K562 (cell line): Measurements from ENCODE around the gene ZMYM1. TPM values are rescaled to one million over a fixed set of nuclear protein-coding genes. Genes with fewer than 3 reads are reported as not detected.

Experiments used
- AFF4 ChIP-seq: sonication (generic); formaldehyde crosslinking; IDR thresholded peaks from 2 replicates; pipeline ENCODE4 v1.8.0; 2023; ENCODE audit warnings: mild to moderate bottlenecking, missing genetic modification reagents
- CREB3 ChIP-seq: fragments of 450-650 bp; conservative IDR thresholded peaks from 2 replicates; pipeline ENCODE4 v1.6.1; 2016; ENCODE audit warnings: missing genetic modification characterization, low read depth, mild to moderate bottlenecking, missing compliant biosample characterization, moderate library complexity
- CREM ChIP-seq: IDR thresholded peaks from 2 replicates; pipeline ENCODE4 v1.6.1; 2014; ENCODE audit warnings: antibody characterized with exemption, low read depth
- ESRRB ChIP-seq: fragments of 250-450 bp; sonication (Bioruptor Pico); IDR thresholded peaks from 2 replicates; pipeline ENCODE4 v1.5.0; 2020; ENCODE audit warnings: mild to moderate bottlenecking, moderate library complexity, borderline replicate concordance
- KDM1A ChIP-seq, 2 experiments: fragments of 450-650 bp; IDR thresholded peaks; 2 replicates each; pipeline ENCODE4 v1.6.1; 2016; ENCODE audit warnings: mild to moderate bottlenecking in 2 of 2
- MNT ChIP-seq, 2 experiments: fragments of 450-650 bp; conservative IDR thresholded peaks; 2 replicates each; pipeline ENCODE4 v1.6.1; 2017; ENCODE audit warnings: mild to moderate bottlenecking in 2 of 2, moderate library complexity in 2 of 2
- MXI1 ChIP-seq: IDR thresholded peaks from 2 replicates; pipeline ENCODE4 v1.6.1; 2011; ENCODE audit warnings: low read depth, mild to moderate bottlenecking, improper control_type of control experiment, low read length
- NFIC ChIP-seq: fragments of 450-650 bp; IDR thresholded peaks from 2 replicates; pipeline ENCODE4 v1.6.1; 2017; ENCODE audit warnings: mild to moderate bottlenecking, inconsistent platforms
- NRF1 ChIP-seq, 2 experiments: fragments of 450-650 bp; IDR thresholded peaks in 1 of 2; conservative IDR thresholded peaks in 1 of 2; 2 replicates each; pipeline ENCODE4 v1.6.1; 2014; ENCODE audit warnings: mild to moderate bottlenecking in 2 of 2
- POLR2B ChIP-seq: fragments of 450-650 bp; IDR thresholded peaks from 2 replicates; pipeline ENCODE4 v1.6.1; 2018; ENCODE audit warnings: low read depth; ENCODE audit not compliant: partially characterized antibody
- RCOR1 ChIP-seq, 2 experiments: IDR thresholded peaks; 2 replicates each; pipeline ENCODE4 v1.6.1; 2012; ENCODE audit warnings: low read depth in 2 of 2, low read length in 2 of 2, borderline replicate concordance in 1 of 2, improper control_type of control experiment in 1 of 2
- TCF7 ChIP-seq: sonication (generic); IDR thresholded peaks from 2 replicates; pipeline ENCODE4 v1.6.1; 2016; ENCODE audit warnings: antibody characterized with exemption, borderline replicate concordance
- UBTF ChIP-seq, 2 experiments: IDR thresholded peaks; 2 replicates each; pipeline ENCODE4 v1.6.1; 2012; ENCODE audit warnings: improper control_type of control experiment in 2 of 2, low read depth in 2 of 2, low read length in 2 of 2, borderline replicate concordance in 1 of 2
- XRCC4 ChIP-seq: IDR thresholded peaks from one replicate; pipeline ENCODE4 v1.6.1; 2011; ENCODE audit not compliant: insufficient read depth, insufficient read length; ENCODE audit errors: extremely low read depth
- ZFX ChIP-seq: sonication (generic); formaldehyde crosslinking; IDR thresholded peaks from 2 replicates; pipeline ENCODE4 v1.8.0; 2022; ENCODE audit warnings: mild to moderate bottlenecking, missing genetic modification reagents, moderate library complexity
- ZNF311 ChIP-seq: fragments of 250-450 bp; sonication (Bioruptor Pico); IDR thresholded peaks from 2 replicates; pipeline ENCODE4 v1.4.0; 2020; ENCODE audit warnings: mild to moderate bottlenecking, moderate library complexity
- ZNF76 ChIP-seq: fragments of 250-450 bp; sonication (Bioruptor Pico); IDR thresholded peaks from 2 replicates; pipeline ENCODE4 v1.4.0; 2020; ENCODE audit warnings: mild to moderate bottlenecking, moderate library complexity, borderline replicate concordance
- polyA plus RNA-seq, 8 experiments: library from polyadenylated mRNA; depleted of rRNA in 4 of 8; stranded (reverse) in 5 of 8; unstranded in 3 of 8; fragments of >200 nt; fragmentation: Nextera tagmentation in 2 of 8; fragmentation: Illumina TruSeq in 1 of 8; extraction: Ambion mirVana in 2 of 8; extraction: Trizol in 1 of 8; gene quantifications; 2 replicates each; pipeline versions ENCODE4 v1.2.1 to v1.2.3, GENCODE V29; 2011 to 2014; ENCODE audit warnings: inconsistent platforms in 1 of 8, missing spikeins in 1 of 8
- total RNA-seq, 7 experiments: library from RNA; depleted of rRNA in 6 of 7; stranded (reverse); fragments of >200 nt in 6 of 7; fragmentation: Illumina TruSeq in 2 of 7; extraction: Trizol in 2 of 7; gene quantifications; 2 replicates each; pipeline versions ENCODE4 v1.2.1 to v1.2.3, GENCODE V29; 2011 to 2021; ENCODE audit warnings: low replicate concordance in 1 of 7

Gene ZMYM1
- total and polyA plus RNA-seq, 9 of the 15 experiments (the other 6 are each of a cell fraction or from before 2014, with no cell fraction given) = 7.5 to 25.4 (median 15.8) TPM

GRCh38 chr1:35079003-35079930 is at the start of gene ZMYM1 (continued):
- TF ChIP-seq AFF4 (CRISPR knock-in tag) = no peak
- peak; percentile 86 for TF ChIP-seq NFIC
- no peak for TF ChIP-seq ESRRB (CRISPR knock-in tag)
- TF ChIP-seq CREM = peak; percentile 73
- 0 out of 2 replicates have a peak, but pooled peaks have one; percentile 18 for TF ChIP-seq TCF7
- peak; percentile 93 for TF ChIP-seq ZFX (CRISPR knock-in tag)
- peak; percentile 24; the same call in 1 of the 2 replicates for TF ChIP-seq MXI1
- TF ChIP-seq RCOR1 (IDR thresholded peaks at IDR 0.05; ENCODE audit: borderline replicate concordance in 1 of 2, low read depth in 2 of 2, low read length in 2 of 2) = 0 out of 4 replicates have a peak, but pooled peaks of 1 of the 2 experiments have one; percentile 5
- no peak for TF ChIP-seq ZNF311 (CRISPR knock-in tag)
- TF ChIP-seq CREB3 (tag) = 0 out of 2 replicates have a peak, but pooled peaks have one; percentile 15
- TF ChIP-seq MNT (conservative IDR thresholded peaks at IDR 0.05) = peak in 1 of 2 experiments; percentile 81; a peak in 3 of 4 replicates
- TF ChIP-seq KDM1A (IDR thresholded peaks at IDR 0.05) = peak; percentile 85 to 88
- TF ChIP-seq NRF1 (conservative IDR thresholded peaks at IDR 0.05 in 1 of 2, IDR thresholded peaks at IDR 0.05 in 1 of 2) = peak; percentile 99
- no peak for TF ChIP-seq XRCC4
- TF ChIP-seq ZNF76 (CRISPR knock-in tag) = peak; percentile 67
- TF ChIP-seq POLR2B = peak; percentile 85
- peak in 1 of 2 experiments; percentile 67; a peak in 1 of 4 replicates for TF ChIP-seq UBTF (IDR thresholded peaks at IDR 0.05; ENCODE audit: borderline replicate concordance in 1 of 2, low read depth in 2 of 2, low read length in 2 of 2)
